ENCODE data around the gene PLPPR5. TPM values are rescaled to one million over a fixed set of nuclear protein-coding genes. Genes with fewer than 3 reads are reported as not detected.

Gene PLPPR5
- total and polyA plus RNA-seq, 2 of the 8 experiments (the other 6 are each of a cell fraction or from before 2014, with no cell fraction given) = 1.9 to 5.6 TPM

GRCh38 chr1:99007366-99007765 is 2.7 kb upstream of the PLPPR5 start:
- H2BK20ac ChIP-seq (ENCODE audit: low read length) = no peak overlapping the region
- H2BK12ac ChIP-seq (ENCODE audit: low read depth, low read length) = no peak overlapping the region
- H2BK15ac ChIP-seq (ENCODE audit: low read length) = no peak overlapping the region
- ChIA-PET POLR2A (ENCODE audit: partially characterized antibody) (no interaction called here), CTCF (ENCODE audit: partially characterized antibody) (interaction anchor here (1.0 kb wide), 1 partner anchor 10 kb away, joined by 3 read pairs; no protein-coding TSS in a partner anchor)
- H3K4me1 ChIP-seq (replicated peaks in 1 of 4; ENCODE audit: control insufficient read depth in 3 of 4, insufficient read depth in 4 of 4, low read length in 3 of 4) = peaks cover 0 to 3% (median 2%) of the 10 kb centered on the region in 4 experiments; a peak in 5 of 7 replicates
- DNase-seq (ENCODE audit: low read depth in 1 of 2, low spot score in 2 of 2) (no peak), FAIRE-seq (no peak)
- H3K4me3 ChIP-seq (ENCODE audit: extremely low read depth in 1 of 4, insufficient read depth in 2 of 4, low read depth in 3 of 4, low read length in 4 of 4) = no peak overlapping the region
- no peaks in the 10 kb centered on the region for H4K20me1 ChIP-seq (replicated peaks in 1 of 2; ENCODE audit: control insufficient read depth in 1 of 2, insufficient read depth in 2 of 2, low read length in 2 of 2)
- no peak overlapping the region for H4K91ac ChIP-seq (replicated peaks; ENCODE audit: insufficient read length, low read length)
- no peak overlapping the region for H4K5ac ChIP-seq (ENCODE audit: insufficient read length, low read depth, low read length)
- no peak overlapping the region for H3K4ac ChIP-seq (replicated peaks; ENCODE audit: insufficient read length, low read depth, low read length)
- peaks cover 0 to 8% (median 2%) of the 10 kb centered on the region in 4 experiments; a peak in 4 of 7 replicates for H3K27me3 ChIP-seq (replicated peaks in 1 of 4; ENCODE audit: control insufficient read depth in 3 of 4, extremely low read depth in 1 of 4, insufficient read depth in 3 of 4, low read length in 3 of 4)
- no peak overlapping the region for H2BK5ac ChIP-seq (ENCODE audit: low read depth, low read length)
- no peak overlapping the region for H3K56ac ChIP-seq (replicated peaks; ENCODE audit: insufficient read length, low read depth, low read length)
- H3K18ac ChIP-seq (ENCODE audit: extremely low read depth, low read length) = no peak overlapping the region
- H3K23me2 ChIP-seq (ENCODE audit: low read depth, low read length) = peaks cover 14% of the 10 kb centered on the region
- no peak overlapping the region for H3K27ac ChIP-seq (ENCODE audit: low read depth, low read length)
- H3K4me2 ChIP-seq (ENCODE audit: insufficient read depth in 1 of 2, low read depth in 2 of 2, low read length in 2 of 2) = no peak overlapping the region
- no peak overlapping the region for H2BK120ac ChIP-seq (replicated peaks; ENCODE audit: low read depth, low read length)
- no peak overlapping the region for H2AFZ ChIP-seq (ENCODE audit: low read length)
- H3K36me3 ChIP-seq (ENCODE audit: control insufficient read depth in 2 of 4, insufficient read depth in 4 of 4, low read length in 3 of 4) = no peaks in the 10 kb centered on the region
- H2AK5ac ChIP-seq (ENCODE audit: low read depth, low read length) = no peak overlapping the region
- no peaks in the 10 kb centered on the region for H3K79me1 ChIP-seq (ENCODE audit: low read depth, low read length)
- WGBS, 2 experiments (ENCODE audit: extremely low coverage in 1 of 2, insufficient coverage in 1 of 2, insufficient read length in 1 of 2, insufficient replicate concordance in 2 of 2, low coverage in 1 of 2, low lambda C conversion rate in 2 of 2, missing lambda C conversion rate in 1 of 2) = 92% methylated on average over 3 of the region's 3 CpGs; no CpG with 5 or more reads in 1 of the 2 experiments
- no peaks in the 10 kb centered on the region for H3K79me2 ChIP-seq (ENCODE audit: control insufficient read depth in 1 of 2, insufficient read depth in 2 of 2, low read length in 2 of 2)
- no peak overlapping the region for H4K8ac ChIP-seq (ENCODE audit: extremely low read depth, insufficient read depth, low read length)
- no peak overlapping the region for H3K9ac ChIP-seq (replicated peaks in 1 of 4; ENCODE audit: extremely low read depth in 1 of 4, low read depth in 3 of 4, low read length in 3 of 4)
- H3K9me3 ChIP-seq (ENCODE audit: insufficient read depth in 2 of 2, low read depth in 1 of 2, low read length in 1 of 2) = no peaks in the 10 kb centered on the region
- H3K14ac ChIP-seq (ENCODE audit: insufficient read length) = no peak overlapping the region
- no peak overlapping the region for H3K23ac ChIP-seq (ENCODE audit: insufficient read length)
- TF ChIP-seq SAP30 (IDR thresholded peaks at IDR 0.05; ENCODE audit: insufficient read depth, insufficient replicate concordance, low read length) (no peak), BACH1 (IDR thresholded peaks at IDR 0.05; ENCODE audit: low read length) (no peak), MAFK (IDR thresholded peaks at IDR 0.05; ENCODE audit: low read depth, low read length) (no peak), SP1 (IDR thresholded peaks at IDR 0.05; ENCODE audit: low read depth, low read length) (no peak), TBP (IDR thresholded peaks at IDR 0.05; ENCODE audit: low read depth, low read length) (no peak), SUZ12 (IDR thresholded peaks at IDR 0.05; ENCODE audit: low read length) (no peak), ATF2 (IDR thresholded peaks at IDR 0.05; ENCODE audit: low read length) (no peak), EP300 (IDR thresholded peaks at IDR 0.05; ENCODE audit: borderline replicate concordance in 1 of 2, low read depth in 2 of 2, low read length in 2 of 2) (no peak), MAX (IDR thresholded peaks at IDR 0.05) (no peak), RFX5 (IDR thresholded peaks at IDR 0.05; ENCODE audit: borderline replicate concordance, low read depth, low read length) (no peak), ATF3 (IDR thresholded peaks at IDR 0.05; ENCODE audit: insufficient read depth, low read depth, low read length) (no peak)
